ENCODE measurements around the gene RPS6KL1. TPM values are rescaled to one million over a fixed set of nuclear protein-coding genes. Genes with fewer than 3 reads are reported as not detected.

The RPS6KL1 gene
- polyA plus RNA-seq, 1 donor: 14.3 TPM

Other genes starting within 250 kb of the RPS6KL1 start
- gene AREL1, start 210.2 kb downstream of the RPS6KL1 start, polyA plus RNA-seq (ENCODE audit: insufficient read length): 18.1 TPM
- 37.9 TPM for gene FCF1, start 210.1 kb downstream of the RPS6KL1 start, polyA plus RNA-seq (ENCODE audit: insufficient read length)
- 51.9 TPM for gene YLPM1, start 159.9 kb downstream of the RPS6KL1 start, polyA plus RNA-seq (ENCODE audit: insufficient read length)
- gene PROX2, start 47.1 kb downstream of the RPS6KL1 start, polyA plus RNA-seq (ENCODE audit: insufficient read length): 0.71 TPM
- 75.8 TPM for gene DLST, start 41.3 kb downstream of the RPS6KL1 start, polyA plus RNA-seq (ENCODE audit: insufficient read length)
- 51.0 TPM for gene PGF, start 32.3 kb upstream of the RPS6KL1 start, polyA plus RNA-seq (ENCODE audit: insufficient read length)
- gene EIF2B2, start 79.7 kb upstream of the RPS6KL1 start, polyA plus RNA-seq (ENCODE audit: insufficient read length): 56.4 TPM
- 21.3 TPM for gene MLH3, start 128.2 kb upstream of the RPS6KL1 start, polyA plus RNA-seq (ENCODE audit: insufficient read length)
- gene ACYP1, start 140.8 kb upstream of the RPS6KL1 start, polyA plus RNA-seq (ENCODE audit: insufficient read length): 16.4 TPM
- 2.0 TPM for gene ZC2HC1C, start 146.4 kb upstream of the RPS6KL1 start, polyA plus RNA-seq (ENCODE audit: insufficient read length)
- gene NEK9, start 203.8 kb upstream of the RPS6KL1 start, polyA plus RNA-seq (ENCODE audit: insufficient read length): 90.4 TPM

Measured in hindlimb muscle (tissue), 1 donor.